ENCODE results near the gene FLACC1. TPM values are rescaled to one million over a fixed set of nuclear protein-coding genes. Genes with fewer than 3 reads are reported as not detected.

The FLACC1 gene
- total and polyA plus RNA-seq, 9 of the 15 experiments (the other 6 are each of a cell fraction or from before 2014, with no cell fraction given): 0.07 to 0.68 (median 0.22) TPM; not detected in 2

GRCh38 chr2:201258666-201259615 lies 98.2 kb downstream of the FLACC1 start (continued):
- no peak for TF ChIP-seq ZBTB40 (IDR thresholded peaks at IDR 0.05)
- no peak for TF ChIP-seq ZBTB40 (CRISPR knock-in tag; IDR thresholded peaks at IDR 0.05)
- no peak for TF ChIP-seq HMGN3 (IDR thresholded peaks at IDR 0.05; ENCODE audit: borderline replicate concordance, extremely low read depth, insufficient read length, low read depth, low read length)
- TF ChIP-seq RAD21 (CRISPR knock-in tag; conservative IDR thresholded peaks at IDR 0.05 in 1 of 2, IDR thresholded peaks at IDR 0.05 in 1 of 2): no peak
- peak in 1 of 2 experiments; percentile 31 for TF ChIP-seq NCOA2 (IDR thresholded peaks at IDR 0.05; ENCODE audit: partially characterized antibody in 2 of 2)
- TF ChIP-seq EP300 (IDR thresholded peaks at IDR 0.05; ENCODE audit: low read length): peak; percentile 25; the same call in 1 of the 2 replicates
- no peak for TF ChIP-seq NR2F6 (CRISPR knock-in tag; IDR thresholded peaks at IDR 0.05)
- TF ChIP-seq EGR1 (conservative IDR thresholded peaks at IDR 0.05): peak; percentile 41
- TF ChIP-seq ZNF655 (CRISPR knock-in tag; IDR thresholded peaks at IDR 0.05): no peak
- no peak for TF ChIP-seq ZNF830 (CRISPR knock-in tag; IDR thresholded peaks at IDR 0.05)
- no peak for TF ChIP-seq ZNF518B (CRISPR knock-in tag; IDR thresholded peaks at IDR 0.05)
- no peak for TF ChIP-seq BRD4 (IDR thresholded peaks at IDR 0.05)
